Uterus (tissue), 4 donors: ENCODE measurements around the gene MRGPRD. TPM values are rescaled to one million over a fixed set of nuclear protein-coding genes. Genes with fewer than 3 reads are reported as not detected.
A peak's percentile ranks its signal among the peaks of the same experiment; 100 is the strongest.

Experiments used
- DNase-seq, 2 donors: peaks; one replicate each; pipeline ENCODE4 v3.0.0-alpha.2; 2019 to 2020
- H3K27ac ChIP-seq, 2 donors: fragments of 200-600 bp; sonication (generic); 1 replicate in 1 of 2; 2 replicates in 1 of 2; pipeline ENCODE4 v1.5.1; 2016 to 2018
- H3K27me3 ChIP-seq, 2 donors: fragments of 200-600 bp; sonication (generic); one replicate each; pipeline ENCODE4 v1.5.1; 2018 to 2019; ENCODE audit warnings: control low read depth in 1 of 2
- H3K36me3 ChIP-seq, 2 donors: fragments of 200-600 bp; sonication (generic); one replicate each; pipeline ENCODE4 v1.5.1; 2019; ENCODE audit warnings: control low read depth in 1 of 2
- H3K4me1 ChIP-seq, 2 donors: fragments of 200-600 bp; sonication (generic); one replicate each; pipeline ENCODE4 v1.5.1; 2018 to 2019; ENCODE audit warnings: control low read depth in 1 of 2
- H3K4me3 ChIP-seq, 2 donors: fragments of 200-600 bp; sonication (generic); 1 replicate in 1 of 2; 2 replicates in 1 of 2; pipeline ENCODE4 v1.5.1; 2018 to 2019; ENCODE audit warnings: mild to moderate bottlenecking in 1 of 2
- H3K9me3 ChIP-seq, 2 donors: fragments of 200-600 bp; sonication (generic); one replicate each; pipeline ENCODE4 v1.5.1; 2019; ENCODE audit warnings: control low read depth in 1 of 2
- CTCF ChIP-seq, 4 experiments: fragments of 200-600 bp in 2 of 4; fragments of 450-650 bp in 2 of 4; sonication (generic) in 2 of 4; IDR thresholded peaks; one replicate each; pipeline ENCODE4 v1.5.1; 2016 to 2019; ENCODE audit warnings: antibody characterized with exemption in 4 of 4, mild to moderate bottlenecking in 2 of 4, moderate library complexity in 1 of 4
- POLR2A ChIP-seq, 2 donors: fragments of 450-650 bp; IDR thresholded peaks; one replicate each; pipeline ENCODE4 v1.6.1; 2016; ENCODE audit warnings: antibody characterized with exemption in 2 of 2, mild to moderate bottlenecking in 1 of 2, moderate library complexity in 1 of 2
- intact Hi-C: fragments of 100-400 bp; cut with DNase I; formaldehyde crosslinking; loops from one replicate; pipeline ENCODE4 v1.15.1; 2023; ENCODE audit warnings: low total_unique reads
- total RNA-seq, 4 donors: library from RNA; depleted of rRNA in 3 of 4; stranded (reverse); fragments of >200 nt in 3 of 4; gene quantifications; one replicate each; pipeline versions ENCODE4 v1.1.0 to v1.2.4, GENCODE V29; 2014 to 2023
- donor health status: DM: yes; HTN: yes; CAD: no.

MRGPRD gene
- total RNA-seq, 4 donors from 2014 or later, result 0.41 TPM; not detected in 3

- Histone ChIP-seq H3K27ac (peak within 1 kb of the TSS; percentile 97 to 99), H3K36me3 (no peaks in the 10 kb centered on the region), H3K4me1 (peaks cover 7 to 8% of the 10 kb centered on the region in 2 donors), H3K9me3 (no peaks in the 10 kb centered on the region), H3K27me3 (no peaks in the 10 kb centered on the region), H3K4me3 (peak within 1 kb of the TSS; percentile 61 to 83)
- peak; percentile 73 to 81 for TF ChIP-seq POLR2A (IDR thresholded peaks at IDR 0.05)
- TF ChIP-seq CTCF (IDR thresholded peaks at IDR 0.05), result peak; percentile 54 to 80 (median 64)
- intact Hi-C loops, result loop anchor here (10.0 kb wide), 1 partner anchor 62 kb away; no protein-coding TSS in a partner anchor
- peak; percentile 98 to 99 for DNase-seq
Measured at GRCh38 chr11:69013009-69013951, 32.5 kb upstream of the MRGPRD start, which contains the start of gene MRGPRF. MRGPRF (minus strand) TSS chr11:69013246; CDS start chr11:69009901, 3,345 bp downstream.

GRCh38 chr11:69012092-69013008 is 31.6 kb upstream of the MRGPRD start:
- DNase-seq, result peak; percentile 52 to 60
- Histone ChIP-seq H3K4me1 (peaks cover 7 to 18% of the 10 kb centered on the region in 2 donors), H3K9me3 (no peaks in the 10 kb centered on the region), H3K4me3 (peak overlapping the region; percentile 61 to 83), H3K27ac (peak overlapping the region; percentile 97 to 99), H3K27me3 (no peaks in the 10 kb centered on the region), H3K36me3 (no peaks in the 10 kb centered on the region)
- intact Hi-C loops, result loop anchor here (10.0 kb wide), 1 partner anchor 62 kb away; no protein-coding TSS in a partner anchor
- TF ChIP-seq POLR2A (IDR thresholded peaks at IDR 0.05) (peak in 1 of 2 donors; percentile 7), CTCF (IDR thresholded peaks at IDR 0.05) (no peak)

GRCh38 chr11:69011624-69012091 is 30.9 kb upstream of the MRGPRD start:
- TF ChIP-seq POLR2A (IDR thresholded peaks at IDR 0.05) (no peak), CTCF (IDR thresholded peaks at IDR 0.05) (no peak)

GRCh38 chr11:69010964-69011623 is 30.3 kb upstream of the MRGPRD start:
- Histone ChIP-seq H3K27ac (peak overlapping the region; percentile 97 to 99), H3K4me1 (peaks cover 7 to 22% of the 10 kb centered on the region in 2 donors), H3K4me3 (peak overlapping the region; percentile 61 to 83), H3K27me3 (no peaks in the 10 kb centered on the region), H3K36me3 (no peaks in the 10 kb centered on the region), H3K9me3 (no peaks in the 10 kb centered on the region)
- TF ChIP-seq POLR2A (IDR thresholded peaks at IDR 0.05), result peak; percentile 75 to 77
- peak in 1 of 4 experiments; percentile 3 for TF ChIP-seq CTCF (IDR thresholded peaks at IDR 0.05)
- peak; percentile 88 to 89 for DNase-seq
- intact Hi-C loops, result loop anchor here (10.0 kb wide), 1 partner anchor 64 kb away; no protein-coding TSS in a partner anchor

More at GRCh38 chr11:69011624-69012091, 30.9 kb upstream of the MRGPRD start:
- Histone ChIP-seq H3K4me1 (peaks cover 7 to 20% of the 10 kb centered on the region in 2 donors), H3K27me3 (no peaks in the 10 kb centered on the region), H3K9me3 (no peaks in the 10 kb centered on the region), H3K27ac (peak overlapping the region; percentile 97 to 99), H3K36me3 (no peaks in the 10 kb centered on the region), H3K4me3 (peak overlapping the region; percentile 61 to 83)
- no peak for DNase-seq
- intact Hi-C loops, result loop anchor here (10.0 kb wide), 1 partner anchor 63 kb away; no protein-coding TSS in a partner anchor
